ENCODE data around the gene CCDC6. TPM values are rescaled to one million over a fixed set of nuclear protein-coding genes. Genes with fewer than 3 reads are reported as not detected.

The CCDC6 gene
- polyA plus RNA-seq (2012; ENCODE audit: insufficient read length, low read depth) = 15.9 TPM

- peak; percentile 62; the same call in 1 of the 2 replicates for TF ChIP-seq SIN3A (IDR thresholded peaks at IDR 0.05; ENCODE audit: borderline replicate concordance, insufficient read depth, low read length)
- TF ChIP-seq, protein P1, sequence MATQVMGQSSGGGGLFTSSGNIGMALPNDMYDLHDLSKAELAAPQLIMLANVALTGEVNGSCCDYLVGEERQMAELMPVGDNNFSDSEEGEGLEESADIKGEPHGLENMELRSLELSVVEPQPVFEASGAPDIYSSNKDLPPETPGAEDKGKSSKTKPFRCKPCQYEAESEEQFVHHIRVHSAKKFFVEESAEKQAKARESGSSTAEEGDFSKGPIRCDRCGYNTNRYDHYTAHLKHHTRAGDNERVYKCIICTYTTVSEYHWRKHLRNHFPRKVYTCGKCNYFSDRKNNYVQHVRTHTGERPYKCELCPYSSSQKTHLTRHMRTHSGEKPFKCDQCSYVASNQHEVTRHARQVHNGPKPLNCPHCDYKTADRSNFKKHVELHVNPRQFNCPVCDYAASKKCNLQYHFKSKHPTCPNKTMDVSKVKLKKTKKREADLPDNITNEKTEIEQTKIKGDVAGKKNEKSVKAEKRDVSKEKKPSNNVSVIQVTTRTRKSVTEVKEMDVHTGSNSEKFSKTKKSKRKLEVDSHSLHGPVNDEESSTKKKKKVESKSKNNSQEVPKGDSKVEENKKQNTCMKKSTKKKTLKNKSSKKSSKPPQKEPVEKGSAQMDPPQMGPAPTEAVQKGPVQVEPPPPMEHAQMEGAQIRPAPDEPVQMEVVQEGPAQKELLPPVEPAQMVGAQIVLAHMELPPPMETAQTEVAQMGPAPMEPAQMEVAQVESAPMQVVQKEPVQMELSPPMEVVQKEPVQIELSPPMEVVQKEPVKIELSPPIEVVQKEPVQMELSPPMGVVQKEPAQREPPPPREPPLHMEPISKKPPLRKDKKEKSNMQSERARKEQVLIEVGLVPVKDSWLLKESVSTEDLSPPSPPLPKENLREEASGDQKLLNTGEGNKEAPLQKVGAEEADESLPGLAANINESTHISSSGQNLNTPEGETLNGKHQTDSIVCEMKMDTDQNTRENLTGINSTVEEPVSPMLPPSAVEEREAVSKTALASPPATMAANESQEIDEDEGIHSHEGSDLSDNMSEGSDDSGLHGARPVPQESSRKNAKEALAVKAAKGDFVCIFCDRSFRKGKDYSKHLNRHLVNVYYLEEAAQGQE (IDR thresholded peaks at IDR 0.05; ENCODE audit: insufficient read depth in 1 of 2, low read depth in 2 of 2, low read length in 2 of 2) = peak in 1 of 2 experiments; percentile 60; a peak in 1 of 4 replicates
- TF ChIP-seq POLR2AphosphoS5 (IDR thresholded peaks at IDR 0.05; ENCODE audit: low read depth, low read length) = peak; percentile 74
- TF ChIP-seq FOXP2 (optimal IDR thresholded peaks at IDR 0.05; ENCODE audit: borderline replicate concordance, extremely low read depth, extremely low read length, insufficient read depth) = peak; percentile 67
- peak; percentile 89; the same call in 1 of the 2 replicates for TF ChIP-seq TAF1 (IDR thresholded peaks at IDR 0.05; ENCODE audit: borderline replicate concordance, insufficient read depth, low read length)
These were observed at the start of gene CCDC6 for GRCh38 chr10:59906417-59907202. CCDC6 (minus strand) TSS chr10:59906556; CDS start chr10:59906424, 132 bp downstream.

DNA sequence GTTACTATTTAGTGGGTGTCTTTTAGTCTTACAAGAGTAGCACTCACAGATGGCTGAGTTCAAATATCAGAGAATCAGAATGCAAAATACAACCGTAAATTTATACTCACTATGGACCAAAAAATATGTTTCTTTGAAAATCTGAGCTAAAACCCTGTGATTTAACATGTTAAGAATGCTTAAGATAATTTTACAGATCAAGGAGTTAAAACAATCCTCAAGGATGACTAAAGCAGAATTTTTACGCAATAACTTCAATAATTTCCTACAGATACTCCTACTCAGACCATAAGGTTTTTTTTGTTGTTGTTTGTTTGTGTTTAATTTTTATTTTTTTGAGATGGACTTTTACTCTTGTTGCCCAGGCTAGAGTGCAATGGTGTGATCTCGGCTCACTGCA, 47.9 kb upstream of the CCDC6 start:
- TF ChIP-seq SIN3A (IDR thresholded peaks at IDR 0.05; ENCODE audit: borderline replicate concordance, insufficient read depth, low read length) = no peak
- TF ChIP-seq POLR2AphosphoS5 (IDR thresholded peaks at IDR 0.05; ENCODE audit: low read depth, low read length) = no peak
- TF ChIP-seq TAF1 (IDR thresholded peaks at IDR 0.05; ENCODE audit: borderline replicate concordance, insufficient read depth, low read length) = no peak
- TF ChIP-seq, protein P1 (IDR thresholded peaks at IDR 0.05; ENCODE audit: insufficient read depth in 1 of 2, low read depth in 2 of 2, low read length in 2 of 2) = no peak
- no peak for TF ChIP-seq FOXP2 (optimal IDR thresholded peaks at IDR 0.05; ENCODE audit: borderline replicate concordance, extremely low read depth, extremely low read length, insufficient read depth)

- TF ChIP-seq TAF1 (IDR thresholded peaks at IDR 0.05; ENCODE audit: borderline replicate concordance, insufficient read depth, low read length) (no peak), FOXP2 (optimal IDR thresholded peaks at IDR 0.05; ENCODE audit: borderline replicate concordance, extremely low read depth, extremely low read length, insufficient read depth) (no peak), SIN3A (IDR thresholded peaks at IDR 0.05; ENCODE audit: borderline replicate concordance, insufficient read depth, low read length) (no peak), POLR2AphosphoS5 (IDR thresholded peaks at IDR 0.05; ENCODE audit: low read depth, low read length) (no peak)
- TF ChIP-seq, protein P1 (IDR thresholded peaks at IDR 0.05; ENCODE audit: insufficient read depth in 1 of 2, low read depth in 2 of 2, low read length in 2 of 2) = no peak
These were observed 43.7 kb upstream of the CCDC6 start for GRCh38 chr10:59950105-59950504.

DNA sequence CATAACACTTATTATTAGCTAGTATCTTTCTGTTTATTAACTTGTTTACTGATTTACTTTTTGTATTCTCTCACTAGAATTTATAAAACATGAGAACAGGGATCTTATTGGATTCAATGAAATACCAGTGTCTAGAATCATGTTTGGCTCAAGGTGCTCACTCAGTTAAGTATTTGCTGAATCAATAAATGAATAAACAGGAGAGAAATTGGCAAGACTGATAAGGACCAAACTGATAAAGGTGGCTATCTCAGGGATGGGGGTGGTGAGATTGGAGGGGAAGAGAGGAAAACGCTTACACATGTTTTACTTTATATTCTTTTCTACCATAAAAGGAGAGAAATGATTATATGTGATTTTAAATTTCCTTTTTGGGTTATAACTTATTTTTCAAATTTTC, 43.3 kb upstream of the CCDC6 start:
- TF ChIP-seq POLR2AphosphoS5 (IDR thresholded peaks at IDR 0.05; ENCODE audit: low read depth, low read length) (no peak), TAF1 (IDR thresholded peaks at IDR 0.05; ENCODE audit: borderline replicate concordance, insufficient read depth, low read length) (no peak), SIN3A (IDR thresholded peaks at IDR 0.05; ENCODE audit: borderline replicate concordance, insufficient read depth, low read length) (no peak), FOXP2 (optimal IDR thresholded peaks at IDR 0.05; ENCODE audit: borderline replicate concordance, extremely low read depth, extremely low read length, insufficient read depth) (no peak)
- TF ChIP-seq, protein P1 (IDR thresholded peaks at IDR 0.05; ENCODE audit: insufficient read depth in 1 of 2, low read depth in 2 of 2, low read length in 2 of 2) = no peak

All from PFSK-1 (cell line).